ENCODE measurements around the gene TMEM87A. TPM values are rescaled to one million over a fixed set of nuclear protein-coding genes. Genes with fewer than 3 reads are reported as not detected.

TMEM87A gene
- polyA plus RNA-seq, 2 of the 4 experiments (the other 2 are of a cell fraction), result 30.3 to 49.8 TPM

DNA sequence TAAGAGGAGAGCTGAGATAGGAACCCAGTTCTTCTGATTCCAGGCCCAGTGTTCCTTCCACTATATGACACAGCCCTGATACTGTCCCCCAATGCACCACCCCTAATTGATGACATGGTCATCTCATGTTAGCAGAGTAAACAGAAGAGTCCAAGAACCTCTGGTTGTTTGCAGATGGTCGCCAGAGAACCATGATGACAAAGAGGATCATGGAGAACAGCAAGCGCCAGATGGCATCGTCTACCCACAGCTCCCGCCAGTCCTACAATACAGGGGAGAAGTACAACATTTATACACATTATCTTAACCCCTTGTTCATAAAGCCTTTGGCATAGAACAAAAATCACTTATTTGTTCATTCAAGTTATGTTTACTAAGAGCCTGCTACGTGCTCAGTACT is 46.6 kb downstream of the TMEM87A start:
- ATAC-seq (no peak), DNase-seq (ENCODE audit: low read depth in 1 of 2, low spot score in 1 of 2) (no peak), FAIRE-seq (no peak)
- H3K4me1 ChIP-seq, result no peaks in the 10 kb centered on the region
- ChIA-PET POLR2A (no interaction called here), CTCF (interaction anchor here (0.6 to 0.8 kb wide), 2 partner anchors 42 to 382 kb away, joined by 3 read pairs; no protein-coding TSS in a partner anchor)
- H3K9me3 ChIP-seq, result no peaks in the 10 kb centered on the region
- H3K4me3 ChIP-seq, result no peak overlapping the region
- H3K4me2 ChIP-seq, result no peak overlapping the region
- 83% methylated on average over 5 of the region's 5 CpGs for WGBS (ENCODE audit: missing lambda C conversion rate)
- TF ChIP-seq ZFP36 (IDR thresholded peaks at IDR 0.05; ENCODE audit: borderline replicate concordance, partially characterized antibody) (no peak), TFCP2L1 (CRISPR knock-in tag; IDR thresholded peaks at IDR 0.05) (no peak), ZNF302 (CRISPR knock-in tag; IDR thresholded peaks at IDR 0.05) (no peak), HEYL (CRISPR knock-in tag; IDR thresholded peaks at IDR 0.05) (no peak), SMC3 (IDR thresholded peaks at IDR 0.05) (no peak), PHF8 (IDR thresholded peaks at IDR 0.05; ENCODE audit: borderline replicate concordance, low read depth) (no peak)
- TF ChIP-seq, protein P1, sequence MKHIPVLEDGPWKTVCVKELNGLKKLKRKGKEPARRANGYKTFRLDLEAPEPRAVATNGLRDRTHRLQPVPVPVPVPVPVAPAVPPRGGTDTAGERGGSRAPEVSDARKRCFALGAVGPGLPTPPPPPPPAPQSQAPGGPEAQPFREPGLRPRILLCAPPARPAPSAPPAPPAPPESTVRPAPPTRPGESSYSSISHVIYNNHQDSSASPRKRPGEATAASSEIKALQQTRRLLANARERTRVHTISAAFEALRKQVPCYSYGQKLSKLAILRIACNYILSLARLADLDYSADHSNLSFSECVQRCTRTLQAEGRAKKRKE (CRISPR knock-in tag; IDR thresholded peaks at IDR 0.05; ENCODE audit: low read depth), result no peak
- H3K27ac ChIP-seq, result no peak overlapping the region

- ChIA-PET POLR2A (interaction anchor here (1.1 kb wide), 1 partner anchor 12 kb away, joined by 5 read pairs; the partner anchor contains the start of gene VPS39), CTCF (interaction anchor here (1.9 kb wide), 1 partner anchor 10 kb away, joined by 7 read pairs; no protein-coding TSS in a partner anchor)
- Histone ChIP-seq H3K27ac (no peak overlapping the region), H3K4me3 (no peak overlapping the region), H3K9me3 (no peaks in the 10 kb centered on the region), H3K4me1 (no peaks in the 10 kb centered on the region), H3K4me2 (no peak overlapping the region)
- FAIRE-seq, result no peak
- TF ChIP-seq JUNB (IDR thresholded peaks at IDR 0.05) (no peak), E2F6 (IDR thresholded peaks at IDR 0.05; ENCODE audit: borderline replicate concordance, low read depth) (no peak), CHD2 (IDR thresholded peaks at IDR 0.05; ENCODE audit: low read length, partially characterized antibody) (no peak), MAZ (IDR thresholded peaks at IDR 0.05; ENCODE audit: borderline replicate concordance, low read depth, low read length) (no peak), SREBF2 (IDR thresholded peaks at IDR 0.05) (no peak), TFCP2L1 (CRISPR knock-in tag; IDR thresholded peaks at IDR 0.05) (no peak), ZC3H11A (IDR thresholded peaks at IDR 0.05) (no peak), PHF8 (IDR thresholded peaks at IDR 0.05; ENCODE audit: borderline replicate concordance, low read depth) (no peak), EHF (CRISPR knock-in tag; IDR thresholded peaks at IDR 0.05) (no peak), MYC (IDR thresholded peaks at IDR 0.05; ENCODE audit: borderline replicate concordance, low read length) (no peak), HDAC2 (IDR thresholded peaks at IDR 0.05) (no peak)
- TF ChIP-seq, protein P2, sequence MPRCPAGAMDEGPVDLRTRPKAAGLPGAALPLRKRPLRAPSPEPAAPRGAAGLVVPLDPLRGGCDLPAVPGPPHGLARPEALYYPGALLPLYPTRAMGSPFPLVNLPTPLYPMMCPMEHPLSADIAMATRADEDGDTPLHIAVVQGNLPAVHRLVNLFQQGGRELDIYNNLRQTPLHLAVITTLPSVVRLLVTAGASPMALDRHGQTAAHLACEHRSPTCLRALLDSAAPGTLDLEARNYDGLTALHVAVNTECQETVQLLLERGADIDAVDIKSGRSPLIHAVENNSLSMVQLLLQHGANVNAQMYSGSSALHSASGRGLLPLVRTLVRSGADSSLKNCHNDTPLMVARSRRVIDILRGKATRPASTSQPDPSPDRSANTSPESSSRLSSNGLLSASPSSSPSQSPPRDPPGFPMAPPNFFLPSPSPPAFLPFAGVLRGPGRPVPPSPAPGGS (IDR thresholded peaks at IDR 0.05), result no peak
- TF ChIP-seq, protein P3, sequence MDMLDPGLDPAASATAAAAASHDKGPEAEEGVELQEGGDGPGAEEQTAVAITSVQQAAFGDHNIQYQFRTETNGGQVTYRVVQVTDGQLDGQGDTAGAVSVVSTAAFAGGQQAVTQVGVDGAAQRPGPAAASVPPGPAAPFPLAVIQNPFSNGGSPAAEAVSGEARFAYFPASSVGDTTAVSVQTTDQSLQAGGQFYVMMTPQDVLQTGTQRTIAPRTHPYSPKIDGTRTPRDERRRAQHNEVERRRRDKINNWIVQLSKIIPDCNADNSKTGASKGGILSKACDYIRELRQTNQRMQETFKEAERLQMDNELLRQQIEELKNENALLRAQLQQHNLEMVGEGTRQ (IDR thresholded peaks at IDR 0.05), result no peak
- no peak for ATAC-seq
- DNase-seq (ENCODE audit: low read depth in 1 of 2, low spot score in 1 of 2), result no peak
- WGBS (ENCODE audit: missing lambda C conversion rate), result 47% methylated on average over 2 of the region's 2 CpGs
Measured at GRCh38 chr15:42220216-42220615, 53.0 kb downstream of the TMEM87A start.

DNA sequence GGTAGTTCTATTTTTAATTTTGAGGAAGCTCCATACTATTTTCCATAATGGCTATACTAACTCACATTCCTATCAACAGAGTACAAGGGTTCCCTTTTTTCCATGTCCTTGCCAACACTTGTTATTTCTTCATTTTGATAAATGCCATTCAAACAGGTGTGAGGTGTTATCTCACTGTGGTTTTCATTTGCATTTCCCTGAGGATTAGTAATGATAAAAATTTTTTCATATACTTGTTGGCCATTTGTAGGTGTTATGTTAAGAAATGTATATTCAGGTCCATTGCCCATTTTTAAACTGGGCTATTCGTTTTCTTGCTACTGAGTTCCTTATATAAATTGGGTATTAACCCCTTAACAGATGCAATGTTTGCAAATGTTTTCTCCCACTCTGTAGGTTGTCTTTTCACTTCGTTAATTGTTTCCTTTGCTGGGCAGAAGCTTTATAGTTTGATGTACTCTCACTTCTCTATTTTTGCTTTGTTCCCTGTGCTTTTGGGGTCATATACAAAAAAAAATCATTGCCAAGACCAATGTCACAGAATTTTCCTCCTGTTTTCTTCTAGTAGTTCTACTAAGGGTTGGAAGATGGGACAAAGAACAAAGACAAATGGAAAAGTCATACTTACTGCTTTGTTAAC is 54.2 kb downstream of the TMEM87A start:
- Histone ChIP-seq H3K4me1 (no peaks in the 10 kb centered on the region), H3K9me3 (no peaks in the 10 kb centered on the region), H3K4me2 (no peak overlapping the region), H3K4me3 (no peak overlapping the region), H3K27ac (no peak overlapping the region)
- 38% methylated on average over 2 of the region's 2 CpGs for WGBS (ENCODE audit: missing lambda C conversion rate)
- no peak for FAIRE-seq
- ChIA-PET POLR2A (no interaction called here), CTCF (no interaction called here)
- DNase-seq (ENCODE audit: low read depth in 1 of 2, low spot score in 1 of 2), result no peak
- ATAC-seq, result no peak
- no peak for TF ChIP-seq CBX8 (IDR thresholded peaks at IDR 0.05)
- TF ChIP-seq ZSCAN20 (CRISPR knock-in tag; IDR thresholded peaks at IDR 0.05), result no peak
- TF ChIP-seq HMGXB4 (CRISPR knock-in tag; IDR thresholded peaks at IDR 0.05; ENCODE audit: borderline replicate concordance), result no peak
- TF ChIP-seq POLR2A (IDR thresholded peaks at IDR 0.05; ENCODE audit: low read length), result no peak
- no peak for TF ChIP-seq EHMT2 (IDR thresholded peaks at IDR 0.05; ENCODE audit: low read depth)
- no peak for TF ChIP-seq HES2 (IDR thresholded peaks at IDR 0.05)
- no peak for TF ChIP-seq BHLHE40 (IDR thresholded peaks at IDR 0.05; ENCODE audit: low read depth, low read length)
- TF ChIP-seq, protein P4, sequence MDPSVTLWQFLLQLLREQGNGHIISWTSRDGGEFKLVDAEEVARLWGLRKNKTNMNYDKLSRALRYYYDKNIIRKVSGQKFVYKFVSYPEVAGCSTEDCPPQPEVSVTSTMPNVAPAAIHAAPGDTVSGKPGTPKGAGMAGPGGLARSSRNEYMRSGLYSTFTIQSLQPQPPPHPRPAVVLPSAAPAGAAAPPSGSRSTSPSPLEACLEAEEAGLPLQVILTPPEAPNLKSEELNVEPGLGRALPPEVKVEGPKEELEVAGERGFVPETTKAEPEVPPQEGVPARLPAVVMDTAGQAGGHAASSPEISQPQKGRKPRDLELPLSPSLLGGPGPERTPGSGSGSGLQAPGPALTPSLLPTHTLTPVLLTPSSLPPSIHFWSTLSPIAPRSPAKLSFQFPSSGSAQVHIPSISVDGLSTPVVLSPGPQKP (IDR thresholded peaks at IDR 0.05; ENCODE audit: low read depth, low read length), result no peak
- TF ChIP-seq, protein P1 (CRISPR knock-in tag; IDR thresholded peaks at IDR 0.05; ENCODE audit: low read depth), result no peak

All from A549 (cell line).